Adipocyte (in vitro differentiated cells): ENCODE results near the gene NPB.

Source experiments
- DNase-seq: peaks from one replicate; pipeline ENCODE4 v3.0.0-alpha.2; 2015; ENCODE audit warnings: low read depth
- H3K27me3 ChIP-seq: replicated peaks from 2 replicates; pipeline ENCODE4 v1.7.0; 2013; ENCODE audit warnings: mild to moderate bottlenecking, low read length, moderate library complexity; ENCODE audit not compliant: control insufficient read depth, insufficient read depth
- H3K36me3 ChIP-seq: 2 replicates; pipeline ENCODE4 v1.7.0; 2013; ENCODE audit warnings: low read length, mild to moderate bottlenecking, moderate library complexity; ENCODE audit not compliant: control insufficient read depth, insufficient read depth, severe bottlenecking
- H3K4me1 ChIP-seq: 2 replicates; pipeline ENCODE4 v1.7.0; 2013; ENCODE audit warnings: mild to moderate bottlenecking, low read length, moderate library complexity; ENCODE audit not compliant: control insufficient read depth, insufficient read depth
- H3K4me3 ChIP-seq: 2 replicates; pipeline ENCODE4 v1.7.0; 2013; ENCODE audit warnings: mild to moderate bottlenecking, low read length, moderate library complexity
- H3K9ac ChIP-seq: 2 replicates; pipeline ENCODE4 v1.7.0; 2013; ENCODE audit warnings: mild to moderate bottlenecking, low read length, moderate library complexity
- H3K9me3 ChIP-seq: 2 replicates; pipeline ENCODE4 v1.7.0; 2013; ENCODE audit warnings: mild to moderate bottlenecking, low read length, moderate library complexity; ENCODE audit not compliant: control insufficient read depth

The NPB gene

GRCh38 chr17:81865358-81865732, 36.7 kb upstream of the NPB start:
- Histone ChIP-seq H3K27me3 (no peaks in the 10 kb centered on the region), H3K4me1 (peaks cover 36% of the 10 kb centered on the region), H3K4me3 (no peak overlapping the region), H3K9me3 (no peaks in the 10 kb centered on the region), H3K9ac (no peak overlapping the region), H3K36me3 (peaks cover 32% of the 10 kb centered on the region)
- no peak for DNase-seq

- Histone ChIP-seq H3K27me3 (no peaks in the 10 kb centered on the region), H3K4me3 (no peak overlapping the region), H3K4me1 (peaks cover 36% of the 10 kb centered on the region), H3K36me3 (peaks cover 32% of the 10 kb centered on the region), H3K9ac (peak overlapping the region; percentile 49), H3K9me3 (no peaks in the 10 kb centered on the region)
- DNase-seq, result no peak
Observed at GRCh38 chr17:81865733-81866439, 36.2 kb upstream of the NPB start.

- Histone ChIP-seq H3K27me3 (no peaks in the 10 kb centered on the region), H3K9me3 (no peaks in the 10 kb centered on the region), H3K36me3 (peaks cover 32% of the 10 kb centered on the region), H3K9ac (peak overlapping the region; percentile 49), H3K4me3 (no peak overlapping the region), H3K4me1 (peaks cover 36% of the 10 kb centered on the region)
- DNase-seq, result no peak
Observed at GRCh38 chr17:81866440-81867169, 35.4 kb upstream of the NPB start.

GRCh38 chr17:81867170-81867990, 34.7 kb upstream of the NPB start:
- Histone ChIP-seq H3K4me1 (peaks cover 34% of the 10 kb centered on the region), H3K27me3 (no peaks in the 10 kb centered on the region), H3K9ac (peak overlapping the region; percentile 49), H3K4me3 (no peak overlapping the region), H3K9me3 (no peaks in the 10 kb centered on the region), H3K36me3 (peaks cover 32% of the 10 kb centered on the region)
- DNase-seq, result peak; percentile 51

- Histone ChIP-seq H3K4me3 (no peak overlapping the region), H3K9ac (peak overlapping the region; percentile 49), H3K36me3 (peaks cover 32% of the 10 kb centered on the region), H3K27me3 (no peaks in the 10 kb centered on the region), H3K4me1 (peaks cover 35% of the 10 kb centered on the region), H3K9me3 (no peaks in the 10 kb centered on the region)
- DNase-seq, result peak; percentile 24
Observed at GRCh38 chr17:81867991-81868673, 33.9 kb upstream of the NPB start.

- Histone ChIP-seq H3K27me3 (no peaks in the 10 kb centered on the region), H3K9ac (peak overlapping the region; percentile 92), H3K9me3 (no peaks in the 10 kb centered on the region), H3K4me1 (peaks cover 29% of the 10 kb centered on the region), H3K36me3 (peaks cover 29% of the 10 kb centered on the region), H3K4me3 (peak overlapping the region; percentile 87)
- DNase-seq, result peak; percentile 80
Observed at GRCh38 chr17:81868674-81869220, 33.3 kb upstream of the NPB start.

- Histone ChIP-seq H3K4me1 (peaks cover 24% of the 10 kb centered on the region), H3K9me3 (no peaks in the 10 kb centered on the region), H3K4me3 (peak overlapping the region; percentile 87), H3K9ac (peak overlapping the region; percentile 92), H3K27me3 (no peaks in the 10 kb centered on the region), H3K36me3 (peaks cover 22% of the 10 kb centered on the region)
- DNase-seq, result peak; percentile 59
Observed at GRCh38 chr17:81869221-81870130, 32.6 kb upstream of the NPB start.

GRCh38 chr17:81870131-81870980, 31.7 kb upstream of the NPB start:
- no peaks in the 10 kb centered on the region for H3K9me3 ChIP-seq
- H3K4me1 ChIP-seq, result peaks cover 24% of the 10 kb centered on the region
- H3K27me3 ChIP-seq, result no peaks in the 10 kb centered on the region
- peak overlapping the region; percentile 92 for H3K9ac ChIP-seq
- H3K4me3 ChIP-seq, result peak overlapping the region; percentile 87
- DNase-seq, result peak; percentile 69
- H3K36me3 ChIP-seq, result peaks cover 21% of the 10 kb centered on the region

- H3K36me3 ChIP-seq, result peaks cover 21% of the 10 kb centered on the region
- no peak for DNase-seq
- peak within 1 kb of the TSS; percentile 91 for H3K4me3 ChIP-seq
Observed at GRCh38 chr17:81870981-81871386, 31.1 kb upstream of the NPB start, which contains the start of gene ARHGDIA. ARHGDIA (minus strand) TSS chr17:81871337; CDS start chr17:81869930, 1,407 bp downstream.

More at GRCh38 chr17:81870981-81871386, 31.1 kb upstream of the NPB start, which contains the start of gene ARHGDIA:
- H3K27me3 ChIP-seq, result no peaks in the 10 kb centered on the region
- H3K9me3 ChIP-seq, result no peaks in the 10 kb centered on the region
- peaks cover 24% of the 10 kb centered on the region for H3K4me1 ChIP-seq
- peak within 1 kb of the TSS; percentile 97 for H3K9ac ChIP-seq
